ENCODE results near the gene AFTPH. TPM values are rescaled to one million over a fixed set of nuclear protein-coding genes. Genes with fewer than 3 reads are reported as not detected.

AFTPH gene
- total RNA-seq, 1 donor from 2014 or later: 32.2 TPM

DNA sequence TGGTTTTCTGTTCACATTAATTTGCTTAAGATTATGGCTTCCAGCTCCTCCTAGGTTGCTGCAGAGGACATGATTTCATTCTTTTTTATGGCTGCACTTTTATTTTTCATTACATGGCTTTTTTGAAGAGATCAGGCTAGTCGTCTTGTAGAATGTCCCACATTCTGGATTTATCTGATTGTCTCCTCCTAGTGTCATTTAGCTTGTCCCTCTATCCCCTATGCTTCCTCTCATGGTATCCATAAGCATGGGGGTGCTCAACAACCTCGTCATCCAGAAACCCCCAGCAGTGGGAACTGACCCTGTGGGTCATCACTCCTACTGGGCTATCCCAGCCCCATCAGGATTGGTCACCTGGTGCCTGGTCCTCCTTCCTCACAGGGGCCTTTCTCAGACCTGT, 80.0 kb downstream of the AFTPH start:
- Mint-ChIP-seq H3K4me3 (no peak overlapping the region), H3K4me1 (peaks cover 12% of the 10 kb centered on the region)

DNA sequence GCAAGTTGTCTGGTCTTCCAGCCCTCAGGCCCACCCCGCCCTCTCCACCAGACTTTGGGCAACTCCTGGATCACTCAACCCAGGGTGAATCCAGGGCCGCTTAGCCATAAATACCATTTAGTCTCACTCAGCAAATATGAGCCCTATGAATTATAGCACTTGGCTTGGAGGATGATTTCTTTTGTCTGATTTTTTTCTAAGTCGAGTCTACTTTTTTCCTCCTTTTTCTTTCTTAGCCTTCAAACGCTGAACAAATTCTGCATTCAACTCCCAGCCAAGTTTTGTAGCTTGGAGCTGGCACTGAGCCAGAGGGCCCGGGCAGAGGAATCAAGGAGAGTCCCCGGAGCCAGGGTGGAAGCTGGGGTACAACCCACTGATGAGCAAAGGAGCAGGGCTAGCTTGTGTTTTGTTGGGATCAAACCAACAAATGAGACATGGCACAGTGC, 80.9 kb downstream of the AFTPH start:
- Histone ChIP-seq H3F3A (ENCODE audit: low read depth) (peaks cover 16% of the 10 kb centered on the region), H3K27me3 (no peaks in the 10 kb centered on the region), H3K36me3 (no peaks in the 10 kb centered on the region), H3K79me2 (ENCODE audit: low read depth) (no peaks in the 10 kb centered on the region), H3K9ac (no peak overlapping the region), H4K20me1 (ENCODE audit: low read depth) (no peaks in the 10 kb centered on the region), H3K27ac (no peak overlapping the region), H3K4me1 (peaks cover 15% of the 10 kb centered on the region), H2AFZ (replicated peaks) (no peak overlapping the region), H3K4me2 (no peak overlapping the region), H3K4me3 (no peak overlapping the region), H3K9me3 (ENCODE audit: low read depth) (no peaks in the 10 kb centered on the region)
- Mint-ChIP-seq H3K4me3 (no peak overlapping the region), H3K9me3 (peaks cover 10% of the 10 kb centered on the region), H3K4me1 (peaks cover 15% of the 10 kb centered on the region), H3K27me3 (ENCODE audit: insufficient read depth, low read depth) (peaks cover 19% of the 10 kb centered on the region), H3K36me3 (no peaks in the 10 kb centered on the region), H3K27ac (no peak overlapping the region)
- TF ChIP-seq, protein P1, sequence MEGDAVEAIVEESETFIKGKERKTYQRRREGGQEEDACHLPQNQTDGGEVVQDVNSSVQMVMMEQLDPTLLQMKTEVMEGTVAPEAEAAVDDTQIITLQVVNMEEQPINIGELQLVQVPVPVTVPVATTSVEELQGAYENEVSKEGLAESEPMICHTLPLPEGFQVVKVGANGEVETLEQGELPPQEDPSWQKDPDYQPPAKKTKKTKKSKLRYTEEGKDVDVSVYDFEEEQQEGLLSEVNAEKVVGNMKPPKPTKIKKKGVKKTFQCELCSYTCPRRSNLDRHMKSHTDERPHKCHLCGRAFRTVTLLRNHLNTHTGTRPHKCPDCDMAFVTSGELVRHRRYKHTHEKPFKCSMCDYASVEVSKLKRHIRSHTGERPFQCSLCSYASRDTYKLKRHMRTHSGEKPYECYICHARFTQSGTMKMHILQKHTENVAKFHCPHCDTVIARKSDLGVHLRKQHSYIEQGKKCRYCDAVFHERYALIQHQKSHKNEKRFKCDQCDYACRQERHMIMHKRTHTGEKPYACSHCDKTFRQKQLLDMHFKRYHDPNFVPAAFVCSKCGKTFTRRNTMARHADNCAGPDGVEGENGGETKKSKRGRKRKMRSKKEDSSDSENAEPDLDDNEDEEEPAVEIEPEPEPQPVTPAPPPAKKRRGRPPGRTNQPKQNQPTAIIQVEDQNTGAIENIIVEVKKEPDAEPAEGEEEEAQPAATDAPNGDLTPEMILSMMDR (IDR thresholded peaks at IDR 0.05): no peak
- no peak for TF ChIP-seq EZH2phosphoT487 (IDR thresholded peaks at IDR 0.05)
- TF ChIP-seq EZH2 (IDR thresholded peaks at IDR 0.05): no peak
- DNase-seq (ENCODE audit: low spot score): no peak

More for the DNA sequence above, 80.0 kb downstream of the AFTPH start:
- no peaks in the 10 kb centered on the region for H3K36me3 ChIP-seq
- TF ChIP-seq EZH2phosphoT487 (IDR thresholded peaks at IDR 0.05) (no peak), EZH2 (IDR thresholded peaks at IDR 0.05) (no peak)
- TF ChIP-seq, protein P1 (IDR thresholded peaks at IDR 0.05): no peak
- no peaks in the 10 kb centered on the region for H3K9me3 ChIP-seq (ENCODE audit: low read depth)
- H4K20me1 ChIP-seq (ENCODE audit: low read depth): no peaks in the 10 kb centered on the region
- H3K27me3 ChIP-seq: no peaks in the 10 kb centered on the region
- no peak overlapping the region for H3K4me3 ChIP-seq
- H3K79me2 ChIP-seq (ENCODE audit: low read depth): no peaks in the 10 kb centered on the region
- Mint-ChIP-seq H3K27ac (no peak overlapping the region), H3K36me3 (no peaks in the 10 kb centered on the region), H3K27me3 (ENCODE audit: insufficient read depth, low read depth) (peaks cover 17% of the 10 kb centered on the region), H3K9me3 (peaks cover 7% of the 10 kb centered on the region)
- H3K27ac ChIP-seq: no peak overlapping the region
- DNase-seq (ENCODE audit: low spot score): no peak
- no peak overlapping the region for H2AFZ ChIP-seq (replicated peaks)
- peaks cover 9% of the 10 kb centered on the region for H3K4me1 ChIP-seq
- peaks cover 12% of the 10 kb centered on the region for H3F3A ChIP-seq (ENCODE audit: low read depth)
- H3K4me2 ChIP-seq: no peak overlapping the region
- H3K9ac ChIP-seq: no peak overlapping the region

DNA sequence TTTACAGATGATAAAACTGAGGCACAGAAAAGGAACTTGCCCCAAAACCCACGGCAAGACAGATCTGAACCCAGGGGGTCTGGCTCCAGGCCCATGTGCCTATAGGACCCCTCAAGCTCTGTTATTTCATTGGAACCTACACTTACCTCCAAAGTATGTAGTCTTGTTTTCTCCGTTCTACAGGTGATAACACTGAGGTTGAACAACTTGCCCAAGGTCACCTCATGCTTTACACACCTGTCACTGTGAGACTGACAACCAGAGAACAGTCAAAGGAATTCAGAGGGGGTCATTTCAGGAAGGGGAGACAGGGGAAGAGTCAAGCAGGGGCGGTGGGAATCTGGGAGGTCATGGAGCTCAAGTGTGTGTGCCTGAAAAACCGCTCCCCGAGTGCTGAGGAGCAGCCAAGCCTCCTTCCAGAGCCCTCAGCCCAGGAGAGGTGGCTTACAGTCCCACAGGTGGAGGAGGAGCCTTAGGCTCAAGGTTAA, 81.9 kb downstream of the AFTPH start:
- Mint-ChIP-seq H3K36me3 (no peaks in the 10 kb centered on the region), H3K4me1 (peaks cover 16% of the 10 kb centered on the region), H3K27me3 (ENCODE audit: insufficient read depth, low read depth) (peaks cover 21% of the 10 kb centered on the region), H3K27ac (no peak overlapping the region), H3K4me3 (no peak overlapping the region), H3K9me3 (peaks cover 10% of the 10 kb centered on the region)
- Histone ChIP-seq H3K4me2 (no peak overlapping the region), H4K20me1 (ENCODE audit: low read depth) (no peaks in the 10 kb centered on the region), H3F3A (ENCODE audit: low read depth) (peaks cover 26% of the 10 kb centered on the region), H2AFZ (replicated peaks) (no peak overlapping the region), H3K36me3 (no peaks in the 10 kb centered on the region), H3K79me2 (ENCODE audit: low read depth) (no peaks in the 10 kb centered on the region), H3K9ac (no peak overlapping the region), H3K9me3 (ENCODE audit: low read depth) (no peaks in the 10 kb centered on the region), H3K27ac (no peak overlapping the region), H3K27me3 (no peaks in the 10 kb centered on the region), H3K4me3 (no peak overlapping the region), H3K4me1 (peaks cover 23% of the 10 kb centered on the region)
- no peak for TF ChIP-seq EZH2phosphoT487 (IDR thresholded peaks at IDR 0.05)
- TF ChIP-seq, protein P1 (IDR thresholded peaks at IDR 0.05): no peak
- no peak for TF ChIP-seq EZH2 (IDR thresholded peaks at IDR 0.05)
- no peak for DNase-seq (ENCODE audit: low spot score)
